Measurements from ENCODE around the gene MYPOP. TPM values are rescaled to one million over a fixed set of nuclear protein-coding genes. Genes with fewer than 3 reads are reported as not detected.

The MYPOP gene
- total and polyA plus RNA-seq, 9 of the 15 experiments (the other 6 are each of a cell fraction or from before 2014, with no cell fraction given), result 0.32 to 7.6 (median 1.6) TPM

- TF ChIP-seq, protein P1, sequence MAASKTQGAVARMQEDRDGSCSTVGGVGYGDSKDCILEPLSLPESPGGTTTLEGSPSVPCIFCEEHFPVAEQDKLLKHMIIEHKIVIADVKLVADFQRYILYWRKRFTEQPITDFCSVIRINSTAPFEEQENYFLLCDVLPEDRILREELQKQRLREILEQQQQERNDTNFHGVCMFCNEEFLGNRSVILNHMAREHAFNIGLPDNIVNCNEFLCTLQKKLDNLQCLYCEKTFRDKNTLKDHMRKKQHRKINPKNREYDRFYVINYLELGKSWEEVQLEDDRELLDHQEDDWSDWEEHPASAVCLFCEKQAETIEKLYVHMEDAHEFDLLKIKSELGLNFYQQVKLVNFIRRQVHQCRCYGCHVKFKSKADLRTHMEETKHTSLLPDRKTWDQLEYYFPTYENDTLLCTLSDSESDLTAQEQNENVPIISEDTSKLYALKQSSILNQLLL (CRISPR knock-in tag; IDR thresholded peaks at IDR 0.05; ENCODE audit: borderline replicate concordance), result no peak
- TF ChIP-seq ARID3B (CRISPR knock-in tag; IDR thresholded peaks at IDR 0.05; ENCODE audit: borderline replicate concordance) (no peak), ZNF384 (IDR thresholded peaks at IDR 0.05; ENCODE audit: low read depth, low read length) (peak; percentile 41; the same call in 1 of the 2 replicates), TOE1 (IDR thresholded peaks at IDR 0.05; ENCODE audit: borderline replicate concordance) (peak; percentile 77; the same call in 1 of the 2 replicates), TOE1 (CRISPR knock-in tag; IDR thresholded peaks at IDR 0.05; ENCODE audit: borderline replicate concordance, low read depth) (no peak), SMAD1 (IDR thresholded peaks at IDR 0.05; ENCODE audit: low read depth, low read length, partially characterized antibody) (peak; percentile 42), ZNF174 (CRISPR knock-in tag; IDR thresholded peaks at IDR 0.05) (no peak), HIVEP1 (CRISPR knock-in tag; IDR thresholded peaks at IDR 0.05) (no peak), MIER1 (IDR thresholded peaks at IDR 0.05; ENCODE audit: low read depth) (peak; percentile 73; the same call in 1 of the 2 replicates), FOXP1 (CRISPR knock-in tag; IDR thresholded peaks at IDR 0.05) (0 out of 2 replicates have a peak, but pooled peaks have one; percentile 44), TAF15 (IDR thresholded peaks at IDR 0.05; ENCODE audit: low read depth, low read length) (no peak), SLC30A9 (CRISPR knock-in tag; IDR thresholded peaks at IDR 0.05) (no peak), MAFF (IDR thresholded peaks at IDR 0.05; ENCODE audit: low read length) (no peak), CHAMP1 (IDR thresholded peaks at IDR 0.05) (no peak), SMAD3 (CRISPR knock-in tag; conservative IDR thresholded peaks at IDR 0.05) (no peak), PTBP1 (IDR thresholded peaks at IDR 0.05; ENCODE audit: low read depth, low read length) (peak; percentile 59; the same call in 1 of the 2 replicates), FOSL1 (tag; conservative IDR thresholded peaks at IDR 0.05) (peak; percentile 59)
- TF ChIP-seq, protein P2, sequence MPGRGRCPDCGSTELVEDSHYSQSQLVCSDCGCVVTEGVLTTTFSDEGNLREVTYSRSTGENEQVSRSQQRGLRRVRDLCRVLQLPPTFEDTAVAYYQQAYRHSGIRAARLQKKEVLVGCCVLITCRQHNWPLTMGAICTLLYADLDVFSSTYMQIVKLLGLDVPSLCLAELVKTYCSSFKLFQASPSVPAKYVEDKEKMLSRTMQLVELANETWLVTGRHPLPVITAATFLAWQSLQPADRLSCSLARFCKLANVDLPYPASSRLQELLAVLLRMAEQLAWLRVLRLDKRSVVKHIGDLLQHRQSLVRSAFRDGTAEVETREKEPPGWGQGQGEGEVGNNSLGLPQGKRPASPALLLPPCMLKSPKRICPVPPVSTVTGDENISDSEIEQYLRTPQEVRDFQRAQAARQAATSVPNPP (IDR thresholded peaks at IDR 0.05; ENCODE audit: borderline replicate concordance, insufficient read depth, insufficient read length), result no peak
- TF ChIP-seq, protein P3, sequence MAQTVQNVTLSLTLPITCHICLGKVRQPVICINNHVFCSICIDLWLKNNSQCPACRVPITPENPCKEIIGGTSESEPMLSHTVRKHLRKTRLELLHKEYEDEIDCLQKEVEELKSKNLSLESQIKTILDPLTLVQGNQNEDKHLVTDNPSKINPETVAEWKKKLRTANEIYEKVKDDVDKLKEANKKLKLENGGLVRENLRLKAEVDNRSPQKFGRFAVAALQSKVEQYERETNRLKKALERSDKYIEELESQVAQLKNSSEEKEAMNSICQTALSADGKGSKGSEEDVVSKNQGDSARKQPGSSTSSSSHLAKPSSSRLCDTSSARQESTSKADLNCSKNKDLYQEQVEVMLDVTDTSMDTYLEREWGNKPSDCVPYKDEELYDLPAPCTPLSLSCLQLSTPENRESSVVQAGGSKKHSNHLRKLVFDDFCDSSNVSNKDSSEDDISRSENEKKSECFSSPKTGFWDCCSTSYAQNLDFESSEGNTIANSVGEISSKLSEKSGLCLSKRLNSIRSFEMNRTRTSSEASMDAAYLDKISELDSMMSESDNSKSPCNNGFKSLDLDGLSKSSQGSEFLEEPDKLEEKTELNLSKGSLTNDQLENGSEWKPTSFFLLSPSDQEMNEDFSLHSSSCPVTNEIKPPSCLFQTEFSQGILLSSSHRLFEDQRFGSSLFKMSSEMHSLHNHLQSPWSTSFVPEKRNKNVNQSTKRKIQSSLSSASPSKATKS (CRISPR knock-in tag; IDR thresholded peaks at IDR 0.05), result no peak
Measured at GRCh38 chr19:45863840-45864628, 38.4 kb downstream of the MYPOP start, which contains the start of gene FOXA3 (continued).
